Right lobe of liver (tissue), 6 donors: ENCODE measurements around the gene ADGRD1. TPM values are rescaled to one million over a fixed set of nuclear protein-coding genes. Genes with fewer than 3 reads are reported as not detected.

Source experiments
- ATAC-seq, 4 donors: fragments of 200-7000 bp; cut with Tn5 transposase; one replicate each; pipeline ENCODE4 v1.9.1; 2020; ENCODE audit warnings: mild to moderate bottlenecking in 4 of 4, moderate library complexity in 4 of 4
- DNase-seq, 3 donors: peaks; one replicate each; pipeline ENCODE4 v3.0.0-alpha.2; 2020
- H3K27ac ChIP-seq, 3 donors: fragments of 200-600 bp; one replicate each; pipeline ENCODE4 v1.8.0; 2022
- H3K27me3 ChIP-seq, 2 donors: fragments of 200-600 bp; one replicate each; pipeline ENCODE4 v1.8.0; 2022
- H3K36me3 ChIP-seq, 4 donors: fragments of 200-600 bp; sonication (generic) in 1 of 4; one replicate each; pipeline versions ENCODE4 v1.5.1 to v1.8.0; 2017 to 2022; ENCODE audit warnings: control low read depth in 1 of 4
- H3K4me1 ChIP-seq, 4 donors: fragments of 200-600 bp; sonication (generic) in 1 of 4; one replicate each; pipeline versions ENCODE4 v1.5.1 to v1.8.0; 2017 to 2022; ENCODE audit warnings: control low read depth in 1 of 4
- H3K4me3 ChIP-seq, 3 donors: fragments of 200-600 bp; one replicate each; pipeline ENCODE4 v1.8.0; 2022
- H3K9me3 ChIP-seq, 4 donors: fragments of 200-600 bp; sonication (generic) in 1 of 4; one replicate each; pipeline versions ENCODE4 v1.5.1 to v1.8.0; 2017 to 2022; ENCODE audit warnings: control low read depth in 1 of 4
- POLR2A ChIP-seq: fragments of 450-650 bp; IDR thresholded peaks from one replicate; pipeline ENCODE4 v1.6.1; 2017; ENCODE audit warnings: antibody characterized with exemption, mild to moderate bottlenecking
- WGBS: methylation state at CpG from one replicate; pipeline ENCODE4 v1.1.6; 2018; ENCODE audit warnings: low coverage, low lambda C conversion rate; ENCODE audit not compliant: insufficient coverage; ENCODE audit errors: missing lambda C conversion rate; 5-methylcytosine and 5-hydroxymethylcytosine counted together
- intact Hi-C, 2 donors: fragments of 100-400 bp; cut with DNase I; formaldehyde crosslinking; loops; one replicate each; pipeline versions ENCODE4 v1.11.2 to v1.14.1; 2022
- total RNA-seq, 6 experiments: library from RNA; depleted of rRNA in 2 of 6; stranded (reverse); fragments of >200 nt in 2 of 6; fragmentation: NEBNext Ultra II Directional in 3 of 6; extraction: Animal tissue kit (Norgen Biotek cat#: 25700) in 3 of 6; gene quantifications; one replicate each; pipeline versions ENCODE4 v1.1.0 to v1.2.4, GENCODE V29; 2016 to 2023
- TF ChIP-seq, protein P1 (sequence below), 4 donors: fragments of 200-600 bp in 3 of 4; fragments of 450-650 bp in 1 of 4; IDR thresholded peaks; one replicate each; pipeline versions ENCODE4 v1.5.1 to v1.8.0; 2016 to 2022; ENCODE audit warnings: antibody characterized with exemption in 4 of 4, mild to moderate bottlenecking in 2 of 4
- donor health status: DM: no; HTN: yes; CAD: no.
- donor health status: DM: no; HTN: no; CAD: no.
- donor health status: DM: no; HTN: no; CAD: no.
- donor health status: DM: no; HTN: yes; CAD: no.
- donor health status: DM: no; HTN: yes; CAD: no.

Gene ADGRD1
- total RNA-seq, 6 experiments from 2014 or later = 4.7 to 17.0 (median 10.9) TPM

DNA sequence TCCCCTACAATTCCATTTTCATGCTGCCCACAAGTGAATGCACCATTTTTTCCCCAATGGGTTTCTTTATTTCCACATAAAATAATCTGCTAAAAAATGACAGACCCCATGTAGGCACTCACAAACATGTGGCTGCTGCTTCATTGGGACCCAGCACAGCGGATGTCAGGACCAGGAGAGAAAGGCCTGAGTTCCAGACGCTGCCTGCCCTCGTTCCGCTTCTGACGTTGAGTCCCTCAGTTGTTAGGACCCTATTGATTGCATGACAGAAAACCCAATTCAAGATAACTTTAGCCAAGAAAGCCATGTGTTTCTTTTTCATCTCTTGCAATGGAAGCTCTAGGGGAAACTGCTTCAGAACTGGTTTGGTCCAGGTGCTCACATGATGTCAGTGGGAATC, 34.6 kb downstream of the ADGRD1 start:
- intact Hi-C loops = no loop called here

GRCh38 chr12:130988751-130989150, 35.0 kb downstream of the ADGRD1 start:
- no peak for DNase-seq
- ATAC-seq = no peak

More for the DNA sequence above, 34.6 kb downstream of the ADGRD1 start:
- DNase-seq (no peak), ATAC-seq (no peak)
- whole genome bisulfite sequencing = 100% methylated on average over 5 of the region's 5 CpGs
- no peak overlapping the region for H3K27ac ChIP-seq
- no peaks in the 10 kb centered on the region for H3K36me3 ChIP-seq
- TF ChIP-seq POLR2A = no peak
- TF ChIP-seq, protein P1, sequence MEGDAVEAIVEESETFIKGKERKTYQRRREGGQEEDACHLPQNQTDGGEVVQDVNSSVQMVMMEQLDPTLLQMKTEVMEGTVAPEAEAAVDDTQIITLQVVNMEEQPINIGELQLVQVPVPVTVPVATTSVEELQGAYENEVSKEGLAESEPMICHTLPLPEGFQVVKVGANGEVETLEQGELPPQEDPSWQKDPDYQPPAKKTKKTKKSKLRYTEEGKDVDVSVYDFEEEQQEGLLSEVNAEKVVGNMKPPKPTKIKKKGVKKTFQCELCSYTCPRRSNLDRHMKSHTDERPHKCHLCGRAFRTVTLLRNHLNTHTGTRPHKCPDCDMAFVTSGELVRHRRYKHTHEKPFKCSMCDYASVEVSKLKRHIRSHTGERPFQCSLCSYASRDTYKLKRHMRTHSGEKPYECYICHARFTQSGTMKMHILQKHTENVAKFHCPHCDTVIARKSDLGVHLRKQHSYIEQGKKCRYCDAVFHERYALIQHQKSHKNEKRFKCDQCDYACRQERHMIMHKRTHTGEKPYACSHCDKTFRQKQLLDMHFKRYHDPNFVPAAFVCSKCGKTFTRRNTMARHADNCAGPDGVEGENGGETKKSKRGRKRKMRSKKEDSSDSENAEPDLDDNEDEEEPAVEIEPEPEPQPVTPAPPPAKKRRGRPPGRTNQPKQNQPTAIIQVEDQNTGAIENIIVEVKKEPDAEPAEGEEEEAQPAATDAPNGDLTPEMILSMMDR (IDR thresholded peaks at IDR 0.05) = no peak
- no peaks in the 10 kb centered on the region for H3K9me3 ChIP-seq
- no peaks in the 10 kb centered on the region for H3K27me3 ChIP-seq
- no peak overlapping the region for H3K4me3 ChIP-seq
- no peaks in the 10 kb centered on the region for H3K4me1 ChIP-seq

DNA sequence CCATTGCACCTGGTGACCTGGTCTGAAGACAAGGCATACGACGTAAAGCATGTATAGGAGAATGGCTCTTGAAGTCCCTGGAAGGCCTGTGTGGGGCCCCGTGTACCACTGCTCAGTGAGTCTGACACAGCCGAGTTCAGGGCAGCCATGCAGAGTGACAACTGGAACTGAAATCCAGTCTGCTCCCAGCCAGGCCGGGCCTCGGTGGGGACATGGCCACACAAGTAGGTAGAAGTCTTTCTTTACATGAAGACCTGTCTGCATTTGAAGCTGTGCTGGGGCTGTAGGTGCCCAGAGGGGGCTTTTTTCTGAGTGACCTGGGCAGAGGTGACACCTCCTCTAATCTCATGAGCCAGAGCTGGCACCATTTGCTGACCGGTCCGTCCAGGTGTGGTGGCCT, 35.7 kb downstream of the ADGRD1 start:
- intact Hi-C loops = no loop called here
- H3K27ac ChIP-seq = no peak overlapping the region
- H3K36me3 ChIP-seq = no peaks in the 10 kb centered on the region
- no peak overlapping the region for H3K4me3 ChIP-seq
- TF ChIP-seq POLR2A = no peak
- TF ChIP-seq, protein P1 (IDR thresholded peaks at IDR 0.05) = no peak
- no peaks in the 10 kb centered on the region for H3K4me1 ChIP-seq
- no peaks in the 10 kb centered on the region for H3K27me3 ChIP-seq
- no peak for DNase-seq
- H3K9me3 ChIP-seq = no peaks in the 10 kb centered on the region
- WGBS = 89% methylated on average over 3 of the region's 8 CpGs
- no peak for ATAC-seq

More at GRCh38 chr12:130988751-130989150, 35.0 kb downstream of the ADGRD1 start:
- no peaks in the 10 kb centered on the region for H3K27me3 ChIP-seq
- intact Hi-C loops = no loop called here
- no peak overlapping the region for H3K4me3 ChIP-seq
- WGBS = 80% methylated on average over 1 of the region's 2 CpGs
- H3K27ac ChIP-seq = no peak overlapping the region
- H3K36me3 ChIP-seq = no peaks in the 10 kb centered on the region
- no peaks in the 10 kb centered on the region for H3K4me1 ChIP-seq
- TF ChIP-seq POLR2A = no peak
- TF ChIP-seq, protein P1 (IDR thresholded peaks at IDR 0.05) = no peak
- H3K9me3 ChIP-seq = no peaks in the 10 kb centered on the region

GRCh38 chr12:130990034-130990433, 36.3 kb downstream of the ADGRD1 start:
- H3K4me1 ChIP-seq = no peaks in the 10 kb centered on the region
- WGBS = 77% methylated on average over 6 of the region's 8 CpGs
- intact Hi-C loops = no loop called here
- no peak for TF ChIP-seq POLR2A
- TF ChIP-seq, protein P1 (IDR thresholded peaks at IDR 0.05) = no peak
- no peak overlapping the region for H3K27ac ChIP-seq
- no peak overlapping the region for H3K4me3 ChIP-seq
- H3K36me3 ChIP-seq = no peaks in the 10 kb centered on the region
- no peaks in the 10 kb centered on the region for H3K27me3 ChIP-seq
- H3K9me3 ChIP-seq = no peaks in the 10 kb centered on the region
- DNase-seq (no peak), ATAC-seq (no peak)

DNA sequence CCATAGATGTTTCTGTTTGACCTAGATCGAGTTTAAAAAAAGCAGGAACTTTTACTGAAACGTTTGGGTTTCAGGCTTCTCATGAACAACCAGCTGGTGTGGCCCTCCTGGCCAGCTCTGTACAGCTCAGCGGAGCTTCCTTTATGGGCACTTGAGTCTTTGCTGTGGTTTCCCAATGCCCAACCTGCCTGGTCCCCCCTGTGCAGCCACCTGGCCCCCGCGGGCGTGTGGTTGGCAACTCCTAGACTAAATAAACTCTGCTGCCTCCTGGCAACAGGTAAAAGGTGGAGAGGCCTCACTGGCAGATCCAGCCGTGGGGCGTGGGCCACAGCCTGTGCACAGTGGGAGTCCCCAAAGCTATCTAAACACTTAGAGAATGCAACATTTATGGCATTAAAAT, 38.7 kb downstream of the ADGRD1 start:
- Histone ChIP-seq H3K9me3 (no peaks in the 10 kb centered on the region), H3K27me3 (no peaks in the 10 kb centered on the region), H3K27ac (no peak overlapping the region), H3K4me1 (no peaks in the 10 kb centered on the region), H3K36me3 (no peaks in the 10 kb centered on the region), H3K4me3 (no peak overlapping the region)
- DNase-seq (no peak), ATAC-seq (no peak)
- WGBS = 29% methylated on average over 2 of the region's 8 CpGs
- intact Hi-C loops = no loop called here
- TF ChIP-seq, protein P1 (IDR thresholded peaks at IDR 0.05) = no peak
- TF ChIP-seq POLR2A = no peak
